HEK293 (cell line): Measurements from ENCODE around the gene NARF.
A peak's percentile ranks its signal among the peaks of the same experiment; 100 is the strongest.

Source experiments
- BCL11B ChIP-seq: fragments of 450-650 bp; formaldehyde crosslinking; IDR thresholded peaks from 2 replicates; pipeline ENCODE4 v1.5.1; 2016; ENCODE audit warnings: low read depth, missing biosample characterization, missing genetic modification characterization
- ELK4 ChIP-seq: IDR thresholded peaks from 2 replicates; pipeline ENCODE4 v1.6.1; 2011; ENCODE audit warnings: mild to moderate bottlenecking, low read depth, low read length, borderline replicate concordance
- HOXA7 ChIP-seq: sonication (generic); formaldehyde crosslinking; IDR thresholded peaks from 2 replicates; pipeline ENCODE4 v1.8.1; 2022; ENCODE audit warnings: missing genetic modification reagents, borderline replicate concordance
- KLF16 ChIP-seq: fragments of 450-650 bp; formaldehyde crosslinking; IDR thresholded peaks from 2 replicates; pipeline ENCODE4 v1.5.1; 2017; ENCODE audit warnings: missing biosample characterization, missing genetic modification characterization
- KLF17 ChIP-seq: fragments of 450-650 bp; formaldehyde crosslinking; IDR thresholded peaks from 2 replicates; pipeline ENCODE4 v1.5.1; 2016; ENCODE audit warnings: missing biosample characterization, missing genetic modification characterization
- PBX3 ChIP-seq: sonication (generic); formaldehyde crosslinking; IDR thresholded peaks from 2 replicates; pipeline ENCODE4 v1.8.1; 2022; ENCODE audit warnings: mild to moderate bottlenecking, moderate library complexity, missing genetic modification reagents
- PRDM6 ChIP-seq: fragments of 450-650 bp; formaldehyde crosslinking; IDR thresholded peaks from 2 replicates; pipeline ENCODE4 v1.5.1; 2017; ENCODE audit warnings: missing biosample characterization, missing genetic modification characterization
- ZBTB11 ChIP-seq: fragments of 450-650 bp; formaldehyde crosslinking; conservative IDR thresholded peaks from 2 replicates; pipeline ENCODE4 v1.5.1; 2016; ENCODE audit warnings: low read depth, missing biosample characterization, missing genetic modification characterization
- ZBTB26 ChIP-seq: fragments of 450-650 bp; formaldehyde crosslinking; optimal IDR thresholded peaks from 2 replicates; pipeline ENCODE3; 2016; ENCODE audit warnings: missing biosample characterization, mild to moderate bottlenecking, missing genetic modification characterization
- ZBTB48 ChIP-seq: fragments of 450-650 bp; formaldehyde crosslinking; IDR thresholded peaks from 2 replicates; pipeline ENCODE4 v1.5.1; 2016; ENCODE audit warnings: missing biosample characterization, missing genetic modification characterization
- ZNF121 ChIP-seq: fragments of 450-650 bp; formaldehyde crosslinking; IDR thresholded peaks from 2 replicates; pipeline ENCODE4 v1.5.1; 2016; ENCODE audit warnings: missing biosample characterization, missing genetic modification characterization
- ZNF2 ChIP-seq: fragments of 450-650 bp; formaldehyde crosslinking; IDR thresholded peaks from 2 replicates; pipeline ENCODE4 v1.5.1; 2016; ENCODE audit warnings: missing biosample characterization, missing genetic modification characterization
- ZNF398 ChIP-seq: fragments of 450-650 bp; formaldehyde crosslinking; IDR thresholded peaks from 2 replicates; pipeline ENCODE4 v1.5.1; 2017; ENCODE audit warnings: missing biosample characterization, missing genetic modification characterization
- ZNF518A ChIP-seq: fragments of 450-650 bp; formaldehyde crosslinking; conservative IDR thresholded peaks from 2 replicates; pipeline ENCODE4 v1.5.1; 2016; ENCODE audit warnings: low read depth, missing biosample characterization, missing genetic modification characterization
- ZNF600 ChIP-seq: fragments of 450-650 bp; formaldehyde crosslinking; IDR thresholded peaks from 2 replicates; pipeline ENCODE4 v1.5.1; 2016; ENCODE audit warnings: missing biosample characterization, missing genetic modification characterization
- ZNF621 ChIP-seq: fragments of 450-650 bp; formaldehyde crosslinking; IDR thresholded peaks from 2 replicates; pipeline ENCODE4 v1.5.1; 2017; ENCODE audit warnings: missing biosample characterization, missing genetic modification characterization
- ZNF660 ChIP-seq: fragments of 450-650 bp; IDR thresholded peaks from 2 replicates; pipeline ENCODE4 v1.5.1; 2018; ENCODE audit warnings: missing biosample characterization, mild to moderate bottlenecking, missing genetic modification characterization
- ZNF76 ChIP-seq: fragments of 450-650 bp; formaldehyde crosslinking; IDR thresholded peaks from 2 replicates; pipeline ENCODE4; 2016; ENCODE audit warnings: low read depth, missing biosample characterization, missing genetic modification characterization, borderline replicate concordance
- ZSCAN30 ChIP-seq: fragments of 450-650 bp; IDR thresholded peaks from 2 replicates; pipeline ENCODE4 v1.5.1; 2018; ENCODE audit warnings: missing biosample characterization, mild to moderate bottlenecking, missing genetic modification characterization, moderate library complexity

NARF gene

GRCh38 chr17:82450357-82451106 lies 8.0 kb upstream of the NARF start, which contains the start of gene CYBC1 (continued):
- TF ChIP-seq ZBTB11 (tag by site-specific recombination) (peak; percentile 77), ZNF76 (tag by site-specific recombination) (peak; percentile 80), ZNF518A (tag by site-specific recombination) (peak; percentile 43; the same call in 1 of the 2 replicates), ZBTB26 (tag by site-specific recombination) (peak; percentile 99), PBX3 (CRISPR knock-in tag) (0 out of 2 replicates have a peak, but pooled peaks have one; percentile 80), ZNF660 (tag by site-specific recombination) (peak; percentile 64; the same call in 1 of the 2 replicates), ZNF2 (no peak), ZNF621 (tag by site-specific recombination) (no peak), KLF17 (tag by site-specific recombination) (0 out of 2 replicates have a peak, but pooled peaks have one; percentile 37), KLF16 (tag by site-specific recombination) (peak; percentile 71; the same call in 1 of the 2 replicates), ZBTB48 (tag by site-specific recombination) (no peak), BCL11B (tag by site-specific recombination) (no peak), ZNF600 (tag by site-specific recombination) (peak; percentile 91), ZNF121 (tag by site-specific recombination) (peak; percentile 77), ELK4 (peak; percentile 40; the same call in 1 of the 2 replicates), ZNF398 (tag by site-specific recombination) (0 out of 2 replicates have a peak, but pooled peaks have one; percentile 23), PRDM6 (tag by site-specific recombination) (no peak), HOXA7 (CRISPR knock-in tag) (no peak), ZSCAN30 (peak; percentile 50; the same call in 1 of the 2 replicates)
